Upper lobe of right lung (tissue), 1 donor: Measurements from ENCODE around the gene MTAP. TPM values are rescaled to one million over a fixed set of nuclear protein-coding genes. Genes with fewer than 3 reads are reported as not detected.

Source experiments
- ATAC-seq: fragments of 200-7000 bp; cut with Tn5 transposase; one replicate; pipeline ENCODE4 v1.9.1; 2020; ENCODE audit warnings: mild to moderate bottlenecking, moderate library complexity
- DNase-seq: peaks from one replicate; pipeline ENCODE4 v3.0.0-alpha.2; 2020
- H3K27ac ChIP-seq: fragments of 200-600 bp; one replicate; pipeline ENCODE4 v1.8.0; 2022
- H3K27me3 ChIP-seq: fragments of 200-600 bp; one replicate; pipeline ENCODE4 v1.8.0; 2022; ENCODE audit warnings: mild to moderate bottlenecking
- H3K36me3 ChIP-seq: fragments of 200-600 bp; one replicate; pipeline ENCODE4 v1.8.0; 2022
- H3K4me1 ChIP-seq: fragments of 200-600 bp; one replicate; pipeline ENCODE4 v1.8.0; 2022
- H3K4me3 ChIP-seq: fragments of 200-600 bp; one replicate; pipeline ENCODE4 v1.8.0; 2022; ENCODE audit warnings: mild to moderate bottlenecking
- H3K9me3 ChIP-seq: fragments of 200-600 bp; one replicate; pipeline ENCODE4 v1.8.0; 2022
- intact Hi-C: fragments of 100-400 bp; cut with DNase I; formaldehyde crosslinking; loops from one replicate; pipeline ENCODE4 v1.11.0; 2022
- total RNA-seq: library from RNA; stranded (reverse); fragmentation: NEBNext Ultra II Directional; extraction: Animal tissue kit (Norgen Biotek cat#: 25700); gene quantifications from one replicate; pipeline ENCODE4 v1.2.1, GENCODE V29; 2021
- TF ChIP-seq, protein P1 (sequence below): fragments of 200-600 bp; IDR thresholded peaks from one replicate; pipeline ENCODE4 v1.8.0; 2022; ENCODE audit warnings: antibody characterized with exemption
- donor health status: DM: no; HTN: yes; CAD: no; lungs with severe emphysema.

MTAP gene
- total RNA-seq, 1 donor from 2014 or later, result 40.6 TPM

DNA sequence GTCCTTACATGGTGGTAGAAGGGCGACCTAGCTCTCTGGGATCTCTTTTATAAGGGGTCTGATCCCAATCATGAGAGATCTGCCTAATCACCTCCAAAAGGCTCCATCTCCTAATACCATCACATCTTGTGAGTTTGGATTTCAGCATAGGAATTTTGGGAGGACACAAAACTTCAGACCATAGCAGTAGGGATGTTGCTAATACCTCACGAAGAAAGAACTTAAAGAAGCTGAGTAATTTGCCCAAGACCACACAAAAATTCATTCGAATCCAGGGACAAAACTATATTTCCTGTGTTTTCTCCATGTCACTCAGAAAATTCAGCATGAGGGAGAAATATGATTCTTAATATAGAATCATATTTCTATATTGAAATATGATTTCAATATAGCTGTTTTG lies 32.7 kb downstream of the MTAP start:
- no peaks in the 10 kb centered on the region for H3K27me3 ChIP-seq
- H3K4me3 ChIP-seq, result no peak overlapping the region
- DNase-seq (no peak), ATAC-seq (no peak)
- intact Hi-C loops, result no loop called here
- H3K4me1 ChIP-seq, result peaks cover 17% of the 10 kb centered on the region
- no peaks in the 10 kb centered on the region for H3K9me3 ChIP-seq
- TF ChIP-seq, protein P1, sequence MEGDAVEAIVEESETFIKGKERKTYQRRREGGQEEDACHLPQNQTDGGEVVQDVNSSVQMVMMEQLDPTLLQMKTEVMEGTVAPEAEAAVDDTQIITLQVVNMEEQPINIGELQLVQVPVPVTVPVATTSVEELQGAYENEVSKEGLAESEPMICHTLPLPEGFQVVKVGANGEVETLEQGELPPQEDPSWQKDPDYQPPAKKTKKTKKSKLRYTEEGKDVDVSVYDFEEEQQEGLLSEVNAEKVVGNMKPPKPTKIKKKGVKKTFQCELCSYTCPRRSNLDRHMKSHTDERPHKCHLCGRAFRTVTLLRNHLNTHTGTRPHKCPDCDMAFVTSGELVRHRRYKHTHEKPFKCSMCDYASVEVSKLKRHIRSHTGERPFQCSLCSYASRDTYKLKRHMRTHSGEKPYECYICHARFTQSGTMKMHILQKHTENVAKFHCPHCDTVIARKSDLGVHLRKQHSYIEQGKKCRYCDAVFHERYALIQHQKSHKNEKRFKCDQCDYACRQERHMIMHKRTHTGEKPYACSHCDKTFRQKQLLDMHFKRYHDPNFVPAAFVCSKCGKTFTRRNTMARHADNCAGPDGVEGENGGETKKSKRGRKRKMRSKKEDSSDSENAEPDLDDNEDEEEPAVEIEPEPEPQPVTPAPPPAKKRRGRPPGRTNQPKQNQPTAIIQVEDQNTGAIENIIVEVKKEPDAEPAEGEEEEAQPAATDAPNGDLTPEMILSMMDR, result no peak
- H3K27ac ChIP-seq, result no peak overlapping the region
- peaks cover 38% of the 10 kb centered on the region for H3K36me3 ChIP-seq

DNA sequence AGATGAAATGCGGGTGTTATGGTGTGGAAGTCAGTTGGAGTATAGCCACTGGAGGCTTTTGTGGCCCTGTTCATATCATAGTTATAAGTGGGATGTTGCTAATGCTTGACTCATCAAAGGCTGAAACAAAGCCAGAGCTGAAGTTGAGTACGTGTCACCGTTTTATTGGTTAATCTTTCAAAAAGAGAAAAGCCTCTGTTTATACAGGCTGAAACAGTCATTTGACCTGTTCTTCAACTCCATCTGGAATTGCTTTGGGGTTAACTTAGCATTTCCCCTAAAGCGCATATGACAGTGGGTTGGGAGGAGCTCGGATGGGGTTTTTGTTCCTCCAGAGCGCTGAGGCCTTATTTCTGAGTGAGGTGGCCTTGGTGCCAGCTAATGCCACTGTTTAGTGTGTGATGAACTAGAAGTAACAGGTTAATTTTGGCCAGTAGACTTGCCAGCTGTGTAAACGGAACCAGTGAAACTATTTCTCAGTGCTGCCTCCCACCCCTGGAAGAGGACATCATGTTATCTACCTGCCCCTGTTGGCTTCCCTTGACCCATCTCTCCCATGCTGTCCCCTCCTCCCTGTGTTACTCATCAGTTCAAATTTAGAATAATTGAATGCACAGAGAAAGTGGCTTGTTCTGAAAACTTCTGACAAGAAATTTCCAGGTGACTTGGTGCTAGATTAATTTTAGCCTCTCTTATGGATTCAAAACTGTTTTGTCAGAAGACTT lies 34.2 kb downstream of the MTAP start:
- Histone ChIP-seq H3K27ac (no peak overlapping the region), H3K27me3 (no peaks in the 10 kb centered on the region), H3K9me3 (no peaks in the 10 kb centered on the region), H3K4me1 (peaks cover 17% of the 10 kb centered on the region), H3K36me3 (peaks cover 42% of the 10 kb centered on the region), H3K4me3 (no peak overlapping the region)
- no peak for DNase-seq
- no peak for ATAC-seq
- intact Hi-C loops, result no loop called here
- TF ChIP-seq, protein P1, result no peak

DNA sequence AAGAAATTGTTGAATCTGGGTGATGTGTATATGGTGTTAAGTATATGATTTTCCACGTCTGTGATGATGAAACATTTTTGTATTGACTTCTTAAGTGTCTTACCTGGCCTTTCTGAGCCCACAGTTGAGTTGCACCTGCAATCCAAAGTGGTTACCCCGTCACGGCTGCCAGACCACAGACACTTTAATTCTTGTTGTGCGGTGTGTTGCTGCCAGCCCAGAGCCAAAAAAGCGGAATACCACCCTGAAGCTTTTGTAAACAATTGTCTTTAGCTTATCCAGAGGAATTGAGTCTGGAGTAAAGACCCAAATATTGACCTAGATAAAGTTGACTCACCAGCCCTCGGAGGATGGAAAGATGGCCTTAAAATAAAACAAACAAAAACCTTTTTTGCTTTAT lies 35.1 kb downstream of the MTAP start:
- Histone ChIP-seq H3K27me3 (no peaks in the 10 kb centered on the region), H3K9me3 (no peaks in the 10 kb centered on the region), H3K4me3 (no peak overlapping the region), H3K4me1 (peaks cover 8% of the 10 kb centered on the region), H3K27ac (no peak overlapping the region), H3K36me3 (peaks cover 42% of the 10 kb centered on the region)
- TF ChIP-seq, protein P1, result no peak
- no peak for ATAC-seq
- intact Hi-C loops, result no loop called here
- no peak for DNase-seq

DNA sequence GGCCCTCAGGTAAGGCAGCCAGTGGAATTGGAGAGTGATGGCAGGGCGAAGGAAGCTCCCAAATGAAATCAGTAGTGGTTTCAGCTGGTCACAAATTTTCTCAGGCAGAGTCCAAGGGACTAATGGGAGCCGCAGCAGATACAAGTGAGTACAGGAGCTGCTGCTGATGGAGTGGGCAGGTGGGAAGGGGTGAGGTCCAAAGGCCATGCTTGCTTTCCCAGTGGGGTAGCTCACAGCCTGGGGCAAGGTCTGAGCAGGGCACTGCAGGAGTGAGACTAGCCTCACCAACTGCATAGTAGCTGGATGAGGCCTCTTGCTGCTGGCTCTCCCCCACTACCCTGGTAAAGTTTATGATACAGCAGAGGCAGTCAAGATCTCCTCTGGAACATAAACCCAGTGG lies 38.2 kb downstream of the MTAP start:
- TF ChIP-seq, protein P1, result no peak
- H3K27ac ChIP-seq, result no peak overlapping the region
- ATAC-seq, result no peak
- no peak overlapping the region for H3K4me3 ChIP-seq
- DNase-seq, result no peak
- H3K27me3 ChIP-seq, result no peaks in the 10 kb centered on the region
- peaks cover 32% of the 10 kb centered on the region for H3K36me3 ChIP-seq
- H3K4me1 ChIP-seq, result no peaks in the 10 kb centered on the region
- intact Hi-C loops, result no loop called here
- H3K9me3 ChIP-seq, result no peaks in the 10 kb centered on the region

DNA sequence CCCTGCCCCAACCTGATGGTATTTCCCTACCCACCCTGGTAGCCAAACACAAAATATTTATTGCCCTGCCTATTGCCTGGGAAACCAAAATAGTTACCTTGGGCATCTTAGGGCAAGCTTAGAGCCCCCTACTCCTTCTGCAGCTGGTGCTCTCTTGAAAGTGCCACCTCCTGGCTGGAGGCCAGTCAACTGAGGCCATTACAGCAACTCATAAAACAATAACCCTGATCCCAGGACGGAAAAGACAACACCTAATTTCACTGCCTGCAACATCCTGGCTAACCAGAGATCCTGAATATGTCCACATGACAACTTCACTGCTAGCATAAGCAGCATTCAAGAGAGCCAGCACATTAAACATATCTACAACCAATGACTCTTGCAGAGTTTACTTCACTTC lies 38.7 kb downstream of the MTAP start:
- Histone ChIP-seq H3K27me3 (no peaks in the 10 kb centered on the region), H3K4me3 (no peak overlapping the region), H3K27ac (no peak overlapping the region), H3K9me3 (no peaks in the 10 kb centered on the region), H3K36me3 (peaks cover 32% of the 10 kb centered on the region), H3K4me1 (no peaks in the 10 kb centered on the region)
- TF ChIP-seq, protein P1, result no peak
- ATAC-seq (no peak), DNase-seq (no peak)
- intact Hi-C loops, result no loop called here

DNA sequence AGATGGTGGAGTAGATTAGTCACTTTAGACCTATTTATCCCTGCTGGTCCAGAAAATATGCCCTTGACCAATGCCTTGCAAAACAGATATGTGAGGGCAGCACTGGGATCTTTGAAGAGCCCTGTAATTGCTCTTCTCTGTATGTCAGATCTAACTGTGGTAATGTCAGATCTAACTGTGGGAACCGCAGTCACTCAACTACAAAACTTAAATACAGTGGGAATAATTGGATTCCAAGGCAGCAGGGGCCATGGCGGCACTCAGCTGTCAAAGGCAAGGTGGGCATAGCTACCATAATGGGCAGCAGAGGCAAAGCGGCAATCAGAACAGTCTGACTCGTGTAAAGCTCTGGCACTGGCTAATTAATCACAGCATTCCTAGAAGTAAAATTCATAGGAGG lies 46.2 kb downstream of the MTAP start:
- Histone ChIP-seq H3K27me3 (no peaks in the 10 kb centered on the region), H3K4me3 (no peak overlapping the region), H3K4me1 (no peaks in the 10 kb centered on the region), H3K27ac (no peak overlapping the region), H3K9me3 (peaks cover 14% of the 10 kb centered on the region), H3K36me3 (no peaks in the 10 kb centered on the region)
- ATAC-seq, result no peak
- TF ChIP-seq, protein P1, result no peak
- intact Hi-C loops, result no loop called here
- no peak for DNase-seq
